Cardiac muscle cell (in vitro differentiated cells and primary cell): ENCODE results near the gene ARL5A. TPM values are rescaled to one million over a fixed set of nuclear protein-coding genes. Genes with fewer than 3 reads are reported as not detected.

Experiments
- DNase-seq, 2 donors: peaks; one replicate each; pipeline versions ENCODE4 v3.0.0 to v3.0.0-alpha.2; 2010 to 2017; ENCODE audit warnings: low read depth in 1 of 2, low spot score in 1 of 2
- H3K27ac ChIP-seq: fragments of 200-600 bp; sonication (generic); 2 replicates; pipeline ENCODE4 v1.5.1; 2016
- H3K27me3 ChIP-seq: fragments of 200-600 bp; sonication (generic); 2 replicates; pipeline ENCODE4 v1.6.0; 2016; ENCODE audit warnings: control low read depth
- H3K36me3 ChIP-seq: fragments of 200-600 bp; sonication (generic); 2 replicates; pipeline ENCODE4 v1.5.1; 2016; ENCODE audit warnings: control low read depth
- H3K4me1 ChIP-seq: fragments of 200-600 bp; sonication (generic); 2 replicates; pipeline ENCODE4 v1.8.1; 2017; ENCODE audit warnings: low read depth, mild to moderate bottlenecking, mixed run types
- H3K4me3 ChIP-seq: fragments of 200-600 bp; sonication (generic); 2 replicates; pipeline ENCODE4 v1.5.1; 2016; ENCODE audit warnings: mild to moderate bottlenecking
- H3K9me3 ChIP-seq: fragments of 200-600 bp; sonication (generic); 2 replicates; pipeline ENCODE4 v1.5.1; 2017; ENCODE audit warnings: low read depth, mild to moderate bottlenecking, control low read depth
- CTCF ChIP-seq: IDR thresholded peaks from 2 replicates; pipeline ENCODE4 v1.5.1; 2012; ENCODE audit warnings: low read depth, mild to moderate bottlenecking, low read length
- polyA plus RNA-seq: library from polyadenylated mRNA; unstranded; fragments of >200 nt; fragmentation: Nextera tagmentation; extraction: Ambion mirVana; gene quantifications from 2 replicates; pipeline ENCODE4 v1.2.1, GENCODE V29; 2016
- total RNA-seq: library from RNA; depleted of rRNA; stranded (reverse); fragments of >200 nt; gene quantifications from 2 replicates; pipeline ENCODE4 v1.2.3, GENCODE V29; 2016

The ARL5A gene
- total and polyA plus RNA-seq, 2 experiments from 2014 or later = 26.7 to 48.0 TPM

- no peak for DNase-seq
- TF ChIP-seq CTCF = no peak
- Histone ChIP-seq H3K4me3 (no peak overlapping the region), H3K36me3 (no peaks in the 10 kb centered on the region), H3K27ac (no peak overlapping the region), H3K9me3 (no peaks in the 10 kb centered on the region), H3K4me1 (peaks cover 18% of the 10 kb centered on the region), H3K27me3 (no peaks in the 10 kb centered on the region)
These were observed 67.0 kb downstream of the ARL5A start for GRCh38 chr2:151761193-151761592.

GRCh38 chr2:151760139-151760650, 68.0 kb downstream of the ARL5A start:
- peak in 1 of 2 donors; percentile 22 for DNase-seq
- no peaks in the 10 kb centered on the region for H3K36me3 ChIP-seq
- H3K27me3 ChIP-seq = no peaks in the 10 kb centered on the region
- H3K27ac ChIP-seq = no peak overlapping the region
- peaks cover 28% of the 10 kb centered on the region for H3K4me1 ChIP-seq
- H3K4me3 ChIP-seq = no peak overlapping the region
- TF ChIP-seq CTCF = no peak
- no peaks in the 10 kb centered on the region for H3K9me3 ChIP-seq

GRCh38 chr2:151758744-151759143, 69.5 kb downstream of the ARL5A start:
- DNase-seq = no peak
- H3K36me3 ChIP-seq = no peaks in the 10 kb centered on the region
- no peaks in the 10 kb centered on the region for H3K27me3 ChIP-seq
- H3K4me1 ChIP-seq = peaks cover 37% of the 10 kb centered on the region
- TF ChIP-seq CTCF = no peak
- H3K9me3 ChIP-seq = no peaks in the 10 kb centered on the region
- no peak overlapping the region for H3K27ac ChIP-seq
- H3K4me3 ChIP-seq = no peak overlapping the region

- no peak for TF ChIP-seq CTCF
These were observed 70.4 kb downstream of the ARL5A start for GRCh38 chr2:151757861-151758260.

GRCh38 chr2:151756820-151757219, 71.4 kb downstream of the ARL5A start:
- no peak for TF ChIP-seq CTCF

More at GRCh38 chr2:151757861-151758260, 70.4 kb downstream of the ARL5A start:
- no peaks in the 10 kb centered on the region for H3K9me3 ChIP-seq
- peaks cover 37% of the 10 kb centered on the region for H3K4me1 ChIP-seq
- H3K27me3 ChIP-seq = no peaks in the 10 kb centered on the region
- peak in 1 of 2 donors; percentile 45 for DNase-seq
- no peak overlapping the region for H3K4me3 ChIP-seq
- no peaks in the 10 kb centered on the region for H3K36me3 ChIP-seq
- no peak overlapping the region for H3K27ac ChIP-seq

More at GRCh38 chr2:151756820-151757219, 71.4 kb downstream of the ARL5A start:
- Histone ChIP-seq H3K27ac (no peak overlapping the region), H3K9me3 (no peaks in the 10 kb centered on the region), H3K4me3 (no peak overlapping the region), H3K4me1 (peaks cover 37% of the 10 kb centered on the region), H3K36me3 (no peaks in the 10 kb centered on the region), H3K27me3 (no peaks in the 10 kb centered on the region)
- peak in 1 of 2 donors; percentile 83 for DNase-seq
